Ammon's horn (tissue), 1 donor: ENCODE results near the gene FBN3.

Experiments used
- DNase-seq: peaks from one replicate; pipeline ENCODE4 v3.0.0-alpha.2; 2016; ENCODE audit warnings: low spot score

FBN3 gene

GRCh38 chr19:8148410-8149260 is 757 bp downstream of the FBN3 start:
- no peak for DNase-seq

- DNase-seq, result no peak
These were observed 1.3 kb downstream of the FBN3 start for GRCh38 chr19:8148088-8148409.

GRCh38 chr19:8147582-8147978 is 1.8 kb downstream of the FBN3 start:
- DNase-seq, result no peak

GRCh38 chr19:8146877-8147581 is 2.4 kb downstream of the FBN3 start:
- DNase-seq, result no peak

GRCh38 chr19:8144273-8144995 is 5.0 kb downstream of the FBN3 start:
- DNase-seq, result no peak

GRCh38 chr19:8143041-8143440 is 6.4 kb downstream of the FBN3 start:
- DNase-seq, result no peak

- no peak for DNase-seq
These were observed 6.9 kb downstream of the FBN3 start for GRCh38 chr19:8142513-8142900.

GRCh38 chr19:8141726-8142512 is 7.5 kb downstream of the FBN3 start:
- DNase-seq, result no peak

- no peak for DNase-seq
These were observed 11.2 kb downstream of the FBN3 start for GRCh38 chr19:8138201-8138600.

- DNase-seq, result no peak
These were observed 12.0 kb downstream of the FBN3 start for GRCh38 chr19:8137425-8137824.

GRCh38 chr19:8135946-8136618 is 13.3 kb downstream of the FBN3 start:
- no peak for DNase-seq

- DNase-seq, result no peak
These were observed 16.4 kb downstream of the FBN3 start for GRCh38 chr19:8132858-8133458.

- DNase-seq, result no peak
These were observed 17.9 kb downstream of the FBN3 start for GRCh38 chr19:8131517-8131916.

- no peak for DNase-seq
These were observed 20.3 kb downstream of the FBN3 start for GRCh38 chr19:8129061-8129618.

- no peak for DNase-seq
These were observed 20.8 kb downstream of the FBN3 start for GRCh38 chr19:8128551-8128950.

- no peak for DNase-seq
These were observed 22.1 kb downstream of the FBN3 start for GRCh38 chr19:8127311-8127710.

GRCh38 chr19:8126511-8126910 is 22.9 kb downstream of the FBN3 start:
- DNase-seq, result no peak

- DNase-seq, result no peak
These were observed 23.4 kb downstream of the FBN3 start for GRCh38 chr19:8126008-8126407.

GRCh38 chr19:8123683-8124082 is 25.7 kb downstream of the FBN3 start:
- no peak for DNase-seq

- DNase-seq, result no peak
These were observed 28.5 kb downstream of the FBN3 start for GRCh38 chr19:8120636-8121480.
